SK-N-SH treated with all-trans-retinoic acid at 6 μM for 48 hours (cell line): ENCODE data around the gene ANKFN1.

Experiments
- ATAC-seq: fragments of 200-7000 bp; cut with Tn5 transposase; 3 replicates; pipeline ENCODE4 v1.9.1; 2020; ENCODE audit warnings: mild to moderate bottlenecking, moderate library complexity
- ARNTL ChIP-seq: fragments of 450-650 bp; formaldehyde crosslinking; IDR thresholded peaks from 2 replicates; pipeline ENCODE4 v1.5.0; 2020; ENCODE audit warnings: low read depth, mild to moderate bottlenecking, moderate library complexity, borderline replicate concordance
- BACH2 ChIP-seq: fragments of 250-450 bp; sonication (Bioruptor Pico); IDR thresholded peaks from 2 replicates; pipeline ENCODE4 v1.9.0; 2021; ENCODE audit warnings: mild to moderate bottlenecking, borderline replicate concordance
- CREB5 ChIP-seq: fragments of 250-450 bp; sonication (Bioruptor Pico); IDR thresholded peaks from 2 replicates; pipeline ENCODE4 v1.5.1; 2020; ENCODE audit warnings: low read depth, mild to moderate bottlenecking, moderate library complexity
- CSDC2 ChIP-seq: fragments of 250-450 bp; sonication (Bioruptor Pico); IDR thresholded peaks from 2 replicates; pipeline ENCODE4 v1.5.0; 2020; ENCODE audit warnings: mild to moderate bottlenecking, moderate library complexity
- CSRNP3 ChIP-seq: fragments of 250-450 bp; sonication (Bioruptor Pico); IDR thresholded peaks from 2 replicates; pipeline ENCODE4 v1.5.1; 2021; ENCODE audit warnings: mild to moderate bottlenecking, moderate library complexity
- GLIS3 ChIP-seq: fragments of 250-450 bp; sonication (Bioruptor Pico); IDR thresholded peaks from 2 replicates; pipeline ENCODE4 v1.5.0; 2020; ENCODE audit warnings: mild to moderate bottlenecking, moderate library complexity
- ISL1 ChIP-seq: fragments of 250-450 bp; sonication (Bioruptor Pico); IDR thresholded peaks from 2 replicates; pipeline ENCODE4 v2.1.2; 2022; ENCODE audit warnings: mild to moderate bottlenecking, moderate library complexity
- OSR1 ChIP-seq: fragments of 250-450 bp; sonication (Bioruptor Pico); IDR thresholded peaks from 2 replicates; pipeline ENCODE4 v1.8.0; 2022; ENCODE audit warnings: moderate library complexity, mild to moderate bottlenecking, inconsistent platforms
- POU6F1 ChIP-seq: fragments of 250-450 bp; sonication (Bioruptor Pico); IDR thresholded peaks from 2 replicates; pipeline ENCODE4 v1.8.0; 2021; ENCODE audit warnings: low read depth, mild to moderate bottlenecking, moderate library complexity, borderline replicate concordance
- PPARA ChIP-seq: fragments of 250-450 bp; sonication (Bioruptor Pico); IDR thresholded peaks from 2 replicates; pipeline ENCODE4 v1.5.0; 2020; ENCODE audit warnings: mild to moderate bottlenecking, borderline replicate concordance
- SNAI2 ChIP-seq: fragments of 250-450 bp; sonication (Bioruptor Pico); IDR thresholded peaks from 2 replicates; pipeline ENCODE4 v1.5.0; 2020; ENCODE audit warnings: mild to moderate bottlenecking, moderate library complexity
- TCF4 ChIP-seq: fragments of 250-450 bp; sonication (Bioruptor Pico); IDR thresholded peaks from 2 replicates; pipeline ENCODE4 v1.8.0; 2021; ENCODE audit warnings: mild to moderate bottlenecking, moderate library complexity, borderline replicate concordance
- TOX ChIP-seq: fragments of 250-450 bp; sonication (Bioruptor Pico); IDR thresholded peaks from 2 replicates; pipeline ENCODE4 v1.8.0; 2021; ENCODE audit warnings: mild to moderate bottlenecking, moderate library complexity, borderline replicate concordance
- TSHZ2 ChIP-seq: fragments of 250-450 bp; sonication (Bioruptor Pico); IDR thresholded peaks from 2 replicates; pipeline ENCODE4 v1.5.0; 2020; ENCODE audit warnings: mild to moderate bottlenecking, moderate library complexity
- ZC3H10 ChIP-seq: fragments of 250-450 bp; sonication (Bioruptor Pico); IDR thresholded peaks from 2 replicates; pipeline ENCODE4 v1.5.1; 2021; ENCODE audit warnings: mild to moderate bottlenecking, moderate library complexity
- ZFP30 ChIP-seq: fragments of 450-650 bp; formaldehyde crosslinking; IDR thresholded peaks from 2 replicates; pipeline ENCODE4 v1.5.0; 2022; ENCODE audit warnings: mild to moderate bottlenecking, moderate library complexity
- ZNF565 ChIP-seq: fragments of 450-650 bp; formaldehyde crosslinking; conservative IDR thresholded peaks from 2 replicates; pipeline ENCODE4 v1.5.0; 2020; ENCODE audit warnings: low read depth, mild to moderate bottlenecking, moderate library complexity
- ZNF70 ChIP-seq: fragments of 450-650 bp; formaldehyde crosslinking; IDR thresholded peaks from 2 replicates; pipeline ENCODE4 v1.5.0; 2020; ENCODE audit warnings: mild to moderate bottlenecking, moderate library complexity
- ZNF8 ChIP-seq: fragments of 450-650 bp; formaldehyde crosslinking; IDR thresholded peaks from 2 replicates; pipeline ENCODE4 v1.5.0; 2020; ENCODE audit warnings: mild to moderate bottlenecking, moderate library complexity

Gene ANKFN1

GRCh38 chr17:56326001-56326359 lies 172.7 kb downstream of the ANKFN1 start (continued):
- TF ChIP-seq ZFP30 (no peak), ZNF8 (CRISPR knock-in tag) (no peak), POU6F1 (CRISPR knock-in tag) (no peak), ARNTL (CRISPR knock-in tag) (no peak)

- no peak for TF ChIP-seq PPARA (CRISPR knock-in tag)
- ATAC-seq = no peak
These were observed 194.4 kb downstream of the ANKFN1 start for GRCh38 chr17:56347639-56348038.

- TF ChIP-seq GLIS3 = no peak
- no peak for TF ChIP-seq TOX (CRISPR knock-in tag)
- TF ChIP-seq TSHZ2 (CRISPR knock-in tag) = no peak
- no peak for TF ChIP-seq SNAI2 (CRISPR knock-in tag)
- no peak for ATAC-seq
These were observed 197.3 kb downstream of the ANKFN1 start for GRCh38 chr17:56350592-56350991.

- ATAC-seq = no peak
- TF ChIP-seq TOX (CRISPR knock-in tag) (no peak), CSRNP3 (CRISPR knock-in tag) (no peak), ZFP30 (no peak), ISL1 (CRISPR knock-in tag) (no peak), GLIS3 (no peak), SNAI2 (CRISPR knock-in tag) (no peak), TCF4 (CRISPR knock-in tag) (no peak), TSHZ2 (CRISPR knock-in tag) (no peak), CREB5 (no peak), ZNF565 (CRISPR knock-in tag) (no peak), CSDC2 (CRISPR knock-in tag) (no peak), ZNF8 (CRISPR knock-in tag) (no peak), ZC3H10 (CRISPR knock-in tag) (no peak), BACH2 (no peak), POU6F1 (CRISPR knock-in tag) (no peak), ARNTL (CRISPR knock-in tag) (no peak), ZNF70 (CRISPR knock-in tag) (no peak), OSR1 (CRISPR knock-in tag) (no peak)
These were observed 198.4 kb downstream of the ANKFN1 start for GRCh38 chr17:56351675-56352074.
